SJSA1 (cell line): ENCODE results near the gene HAS3. TPM values are rescaled to one million over a fixed set of nuclear protein-coding genes. Genes with fewer than 3 reads are reported as not detected.
A peak's percentile ranks its signal among the peaks of the same experiment; 100 is the strongest.

Experiments used
- DNase-seq, 2 experiments: peaks; one replicate each; pipeline ENCODE4 v3.0.0-alpha.2; 2015 to 2020; ENCODE audit warnings: low spot score in 2 of 2, low read depth in 1 of 2
- H3K27ac ChIP-seq: fragments of 250-450 bp; sonication (Bioruptor Pico); 2 replicates; pipeline ENCODE4 v1.5.1; 2020; ENCODE audit warnings: mild to moderate bottlenecking, moderate library complexity
- H3K27me3 ChIP-seq: fragments of 250-450 bp; sonication (Bioruptor Pico); replicated peaks from 2 replicates; pipeline ENCODE4 v1.5.1; 2020; ENCODE audit warnings: mild to moderate bottlenecking, moderate library complexity
- H3K36me3 ChIP-seq: fragments of 250-450 bp; sonication (Bioruptor Pico); 2 replicates; pipeline ENCODE4 v1.5.1; 2020; ENCODE audit warnings: mild to moderate bottlenecking
- H3K4me1 ChIP-seq: fragments of 250-450 bp; sonication (Bioruptor Pico); replicated peaks from 2 replicates; pipeline ENCODE4 v1.6.1; 2021; ENCODE audit warnings: mild to moderate bottlenecking
- H3K4me3 ChIP-seq: fragments of 250-450 bp; sonication (Bioruptor Pico); 2 replicates; pipeline ENCODE4 v1.5.1; 2020; ENCODE audit warnings: mild to moderate bottlenecking
- H3K9me3 ChIP-seq: fragments of 250-450 bp; sonication (Bioruptor Pico); replicated peaks from 2 replicates; pipeline ENCODE4 v1.5.1; 2020; ENCODE audit warnings: mild to moderate bottlenecking
- total RNA-seq: library from RNA; depleted of rRNA; stranded (reverse); fragments of >200 nt; shearing (Covaris generic); gene quantifications from 2 replicates; pipeline ENCODE4 v1.2.3, GENCODE V29; 2014

Gene HAS3
- total RNA-seq, 1 experiment from 2014 or later = 0.58 TPM

DNA sequence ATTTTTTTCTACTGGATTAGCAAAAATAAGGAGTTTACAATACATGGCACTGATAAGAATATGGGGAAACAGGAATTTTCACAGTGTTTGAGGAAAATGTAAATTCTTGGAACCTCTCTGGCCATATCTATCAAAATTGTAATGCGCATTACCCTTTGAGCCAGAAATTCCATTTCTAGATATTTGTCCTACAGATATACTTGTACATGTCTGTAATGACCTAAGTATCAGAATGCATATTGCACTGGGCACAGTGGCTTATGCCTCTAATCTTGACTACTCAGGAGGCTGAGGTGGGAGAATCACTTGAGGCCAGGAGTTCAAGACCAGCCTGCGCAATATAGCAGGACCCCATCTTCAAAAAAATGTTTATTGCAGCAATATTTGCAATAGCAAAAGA, 25.8 kb upstream of the HAS3 start:
- Histone ChIP-seq H3K27ac (no peak overlapping the region), H3K27me3 (no peaks in the 10 kb centered on the region), H3K36me3 (no peaks in the 10 kb centered on the region), H3K4me3 (no peak overlapping the region), H3K9me3 (no peaks in the 10 kb centered on the region), H3K4me1 (peaks cover 15% of the 10 kb centered on the region)
- DNase-seq = no peak

DNA sequence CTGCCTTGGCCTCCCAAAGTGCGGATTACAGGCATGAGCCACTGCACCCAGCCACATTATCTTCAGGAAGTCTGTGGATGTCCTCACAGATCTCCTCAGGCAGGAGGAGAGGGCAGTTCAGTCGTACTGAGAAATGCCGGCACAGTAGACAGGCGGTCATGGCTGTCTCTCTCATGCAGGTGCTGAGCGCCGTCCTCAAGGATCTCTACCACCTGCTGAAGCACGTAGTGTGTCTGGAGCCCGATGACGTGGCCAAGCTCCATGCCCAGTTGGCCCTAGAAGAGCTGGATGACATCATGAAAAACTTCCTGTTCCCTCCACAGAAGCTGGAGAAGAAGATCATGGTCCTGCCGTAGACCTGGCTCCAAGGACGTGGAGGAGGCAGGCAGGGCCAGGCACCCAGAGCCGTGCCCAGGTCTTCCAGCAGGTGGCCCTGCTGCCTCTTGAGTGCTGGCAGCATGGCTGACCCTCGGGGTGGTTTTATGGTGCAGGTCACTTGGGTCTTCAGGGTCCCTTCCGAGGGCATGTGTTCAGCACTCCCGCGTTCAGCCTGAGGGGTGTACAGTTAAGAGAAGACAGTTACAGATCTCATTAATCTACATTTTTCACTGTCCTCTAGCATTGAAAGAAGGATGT, 22.0 kb upstream of the HAS3 start:
- Histone ChIP-seq H3K4me3 (no peak overlapping the region), H3K9me3 (no peaks in the 10 kb centered on the region), H3K36me3 (no peaks in the 10 kb centered on the region), H3K27me3 (no peaks in the 10 kb centered on the region), H3K27ac (no peak overlapping the region), H3K4me1 (peaks cover 21% of the 10 kb centered on the region)
- no peak for DNase-seq

DNA sequence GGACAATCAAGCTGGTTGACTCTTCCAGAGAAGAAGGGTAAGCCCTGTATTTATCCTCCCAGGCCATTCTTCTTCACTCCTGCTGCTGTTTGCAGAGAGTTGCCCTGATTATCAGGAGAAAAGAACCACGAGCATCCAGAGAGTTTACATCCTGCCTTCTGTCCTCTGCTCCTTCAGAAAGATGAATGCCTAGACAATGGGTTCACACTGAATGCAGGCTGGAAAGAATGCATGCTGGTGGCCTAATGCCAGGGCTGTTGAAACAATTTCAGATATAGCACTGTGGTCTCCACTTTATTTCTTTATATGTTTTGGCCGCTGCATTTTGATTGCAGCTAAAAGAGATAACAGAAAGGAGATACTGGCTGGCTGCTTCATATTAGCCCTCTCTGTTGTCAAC, 21.2 kb upstream of the HAS3 start:
- Histone ChIP-seq H3K27me3 (no peaks in the 10 kb centered on the region), H3K4me1 (peaks cover 22% of the 10 kb centered on the region), H3K9me3 (no peaks in the 10 kb centered on the region), H3K36me3 (no peaks in the 10 kb centered on the region), H3K4me3 (no peak overlapping the region), H3K27ac (peak overlapping the region; percentile 21)
- DNase-seq = peak in 1 of 2 experiments; percentile 37

DNA sequence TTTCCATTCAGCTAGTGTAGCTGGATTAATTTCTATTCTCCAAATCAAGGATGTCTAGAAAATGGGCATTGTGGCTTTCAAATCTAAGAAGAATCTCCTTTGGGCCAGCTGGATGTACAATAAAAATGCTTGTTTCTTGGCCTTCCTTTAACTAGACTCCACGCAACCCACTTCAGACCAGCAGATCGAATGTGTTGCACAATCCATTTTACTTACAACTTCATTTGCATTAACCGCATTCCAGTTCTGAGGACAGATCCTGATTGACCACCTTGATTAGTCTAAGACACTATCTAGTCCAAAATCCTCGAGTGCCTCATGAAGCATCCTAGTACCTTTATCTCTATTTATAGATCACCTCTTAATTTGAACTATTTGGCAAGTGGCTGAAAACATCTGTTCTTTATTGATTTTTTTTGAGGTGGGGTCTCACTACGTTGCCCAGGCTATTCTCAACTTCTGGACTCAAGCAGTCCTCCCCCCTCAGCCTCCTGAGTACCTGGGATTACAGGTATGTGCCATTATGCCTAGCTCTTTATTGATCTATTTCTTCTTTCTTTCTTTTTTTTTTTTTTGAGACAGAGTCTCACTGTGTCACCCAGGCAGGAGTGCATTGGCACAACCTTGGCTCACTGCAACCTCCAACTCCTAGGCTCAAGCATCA, 20.3 kb upstream of the HAS3 start:
- Histone ChIP-seq H3K4me1 (peaks cover 30% of the 10 kb centered on the region), H3K27me3 (no peaks in the 10 kb centered on the region), H3K36me3 (no peaks in the 10 kb centered on the region), H3K4me3 (no peak overlapping the region), H3K27ac (no peak overlapping the region), H3K9me3 (no peaks in the 10 kb centered on the region)
- DNase-seq = no peak

DNA sequence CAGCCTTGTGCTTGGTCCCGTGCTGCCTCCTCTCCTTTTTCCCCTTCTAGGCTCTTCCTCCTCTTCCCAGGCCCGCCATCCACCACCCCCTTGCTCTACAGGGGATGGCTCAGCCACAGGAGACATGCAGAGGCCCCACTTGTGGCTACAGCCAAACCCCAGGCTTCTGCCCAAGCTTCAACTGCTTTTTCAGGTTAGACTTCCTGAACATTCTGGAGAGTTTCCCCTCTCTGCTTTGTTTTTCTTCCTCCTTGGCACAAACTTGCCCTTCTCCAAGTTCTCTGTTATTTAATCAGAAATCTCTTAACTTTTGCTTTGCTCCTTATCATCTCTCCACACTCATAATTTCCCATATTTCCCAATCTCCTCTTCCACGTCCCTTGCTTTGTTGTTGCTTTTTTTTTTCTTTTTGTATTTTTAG, 18.3 kb upstream of the HAS3 start:
- no peak for DNase-seq

DNA sequence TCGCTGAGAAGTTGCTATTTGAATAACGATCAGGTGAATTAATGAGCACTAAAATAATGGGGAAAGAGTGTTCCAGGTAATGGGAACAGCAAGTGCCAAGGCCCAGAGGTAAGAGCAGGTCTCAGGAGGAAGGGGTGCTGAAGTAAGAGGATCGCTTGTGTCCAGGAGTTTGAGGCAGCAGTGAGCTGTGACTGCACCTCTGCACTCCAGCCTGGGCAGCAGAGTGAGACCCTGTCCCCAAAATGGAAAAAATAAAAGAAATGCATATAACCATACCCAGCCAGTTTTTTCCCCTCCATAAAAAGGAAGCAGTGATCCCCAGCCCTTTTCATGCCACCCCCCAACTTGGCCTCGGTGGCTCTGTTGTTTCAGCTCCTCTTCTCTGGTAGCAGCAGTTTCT, 16.8 kb upstream of the HAS3 start:
- H3K9me3 ChIP-seq = no peaks in the 10 kb centered on the region
- DNase-seq = no peak
- peaks cover 28% of the 10 kb centered on the region for H3K4me1 ChIP-seq
- no peak overlapping the region for H3K4me3 ChIP-seq
- no peak overlapping the region for H3K27ac ChIP-seq
- no peaks in the 10 kb centered on the region for H3K27me3 ChIP-seq
- no peaks in the 10 kb centered on the region for H3K36me3 ChIP-seq

More for the DNA sequence above, 18.3 kb upstream of the HAS3 start:
- Histone ChIP-seq H3K4me1 (peaks cover 34% of the 10 kb centered on the region), H3K4me3 (no peak overlapping the region), H3K27ac (no peak overlapping the region), H3K27me3 (no peaks in the 10 kb centered on the region), H3K36me3 (no peaks in the 10 kb centered on the region), H3K9me3 (no peaks in the 10 kb centered on the region)

DNA sequence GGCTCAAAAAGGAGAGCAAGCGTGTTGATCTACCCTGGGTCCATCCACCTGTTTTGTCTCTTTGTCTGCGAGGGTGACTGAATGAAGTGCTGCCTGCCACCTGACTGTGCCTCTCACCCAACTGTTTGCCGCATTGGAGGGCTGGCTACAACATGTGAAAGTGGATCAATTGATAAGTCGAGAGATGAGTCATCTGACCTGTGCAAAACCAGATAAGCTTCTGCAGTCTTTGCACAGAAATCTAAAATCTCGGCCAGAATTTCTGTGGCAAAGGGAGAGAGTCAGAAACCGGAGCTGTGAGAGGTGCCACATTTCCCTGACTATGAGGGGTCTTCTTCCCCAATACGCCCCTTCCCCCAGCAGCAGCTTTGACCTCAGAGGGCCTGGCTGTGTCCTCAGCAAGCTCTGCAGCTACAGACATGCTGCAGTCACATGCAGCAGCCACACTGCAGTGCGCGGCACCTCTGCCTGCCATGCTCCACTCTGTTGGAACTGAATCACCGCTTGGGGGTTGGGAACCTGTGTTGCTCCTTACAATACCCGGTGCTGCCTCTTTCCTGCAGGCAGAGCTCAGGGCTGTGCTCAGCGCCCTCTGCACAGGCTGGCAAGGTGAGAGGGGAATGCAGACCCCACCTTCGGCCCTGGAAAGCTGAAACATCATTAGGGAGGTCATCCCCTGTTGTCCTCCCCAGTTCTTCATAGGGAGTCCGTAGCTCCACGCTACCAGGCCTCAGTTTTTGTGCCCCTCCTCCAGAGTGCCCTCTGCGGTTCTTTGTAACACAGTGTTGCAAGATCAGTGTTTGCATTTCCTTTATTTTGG, 16.2 kb upstream of the HAS3 start:
- no peaks in the 10 kb centered on the region for H3K9me3 ChIP-seq

DNA sequence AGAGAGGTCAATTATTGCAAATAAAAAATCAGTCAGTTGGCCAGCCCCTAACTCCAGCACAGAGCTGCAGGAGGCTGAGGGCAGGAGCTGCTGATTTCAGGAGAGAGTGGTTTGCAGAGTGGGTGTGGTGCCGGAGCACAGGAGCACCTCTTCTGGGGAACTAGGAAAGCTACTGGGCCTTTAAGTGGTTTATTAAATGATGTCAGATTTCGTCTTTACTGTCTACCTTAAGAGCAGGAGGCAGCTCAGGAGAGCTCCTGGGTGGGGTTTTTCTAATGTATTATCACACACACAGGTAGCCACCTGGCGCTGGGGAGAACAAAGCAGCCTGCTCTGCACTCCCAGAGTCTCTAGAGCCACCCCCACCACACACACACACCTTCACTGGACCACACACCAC, 11.5 kb upstream of the HAS3 start:
- no peak overlapping the region for H3K4me3 ChIP-seq
- peaks cover 13% of the 10 kb centered on the region for H3K4me1 ChIP-seq
- no peaks in the 10 kb centered on the region for H3K36me3 ChIP-seq
- DNase-seq = no peak
- H3K27me3 ChIP-seq = no peaks in the 10 kb centered on the region
- no peaks in the 10 kb centered on the region for H3K9me3 ChIP-seq
- H3K27ac ChIP-seq = no peak overlapping the region

More for the DNA sequence above, 16.2 kb upstream of the HAS3 start:
- DNase-seq = no peak
- H3K27ac ChIP-seq = no peak overlapping the region
- H3K4me1 ChIP-seq = peaks cover 22% of the 10 kb centered on the region
- no peaks in the 10 kb centered on the region for H3K36me3 ChIP-seq
- no peak overlapping the region for H3K4me3 ChIP-seq
- H3K27me3 ChIP-seq = no peaks in the 10 kb centered on the region

DNA sequence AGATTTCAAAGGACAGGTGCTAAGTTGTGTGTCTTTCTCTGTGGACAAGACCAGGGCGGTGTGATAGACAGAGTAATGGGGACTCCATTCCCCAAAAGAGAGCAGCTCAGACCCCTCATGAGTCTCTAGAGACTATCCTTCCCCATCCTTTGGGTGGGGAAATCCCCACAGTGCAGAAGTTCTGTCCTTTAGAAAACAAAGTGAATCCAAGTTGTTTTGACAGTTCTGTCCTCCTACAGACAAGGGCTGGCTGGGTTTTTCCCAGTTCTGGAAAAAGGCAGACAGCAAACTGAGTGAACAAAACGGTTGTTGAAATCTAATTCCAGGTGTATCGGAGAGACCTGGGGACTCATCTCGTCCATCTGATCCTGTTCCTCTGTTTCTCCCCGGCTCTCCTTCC, 11.0 kb upstream of the HAS3 start:
- Histone ChIP-seq H3K36me3 (no peaks in the 10 kb centered on the region), H3K27me3 (no peaks in the 10 kb centered on the region), H3K4me1 (peaks cover 10% of the 10 kb centered on the region), H3K9me3 (no peaks in the 10 kb centered on the region), H3K4me3 (no peak overlapping the region), H3K27ac (no peak overlapping the region)
- no peak for DNase-seq

DNA sequence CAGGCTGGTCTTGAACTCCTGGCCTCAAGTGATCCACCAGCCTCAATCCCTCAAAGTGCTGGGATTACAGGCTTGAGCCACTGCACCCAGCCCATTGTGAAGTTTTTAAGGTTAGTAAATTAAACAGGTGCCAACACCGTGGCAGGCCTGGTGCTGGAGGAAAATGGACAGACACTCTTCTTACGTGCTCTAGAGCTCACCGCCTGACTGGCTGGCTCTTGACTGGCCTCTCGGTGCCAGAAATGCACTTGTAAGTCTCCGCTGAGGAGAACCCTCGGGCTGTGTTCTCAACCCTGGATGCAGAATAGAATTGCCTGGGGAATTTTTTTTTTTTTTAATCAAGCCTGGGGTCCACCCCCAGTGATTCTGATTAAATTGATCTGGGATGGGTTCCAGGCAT, 10.3 kb upstream of the HAS3 start:
- H3K27me3 ChIP-seq = no peaks in the 10 kb centered on the region
- H3K4me3 ChIP-seq = no peak overlapping the region
- H3K9me3 ChIP-seq = no peaks in the 10 kb centered on the region
- no peak for DNase-seq
- no peaks in the 10 kb centered on the region for H3K36me3 ChIP-seq
- H3K4me1 ChIP-seq = peaks cover 3% of the 10 kb centered on the region; the same call in 1 of the 2 replicates
- H3K27ac ChIP-seq = no peak overlapping the region

DNA sequence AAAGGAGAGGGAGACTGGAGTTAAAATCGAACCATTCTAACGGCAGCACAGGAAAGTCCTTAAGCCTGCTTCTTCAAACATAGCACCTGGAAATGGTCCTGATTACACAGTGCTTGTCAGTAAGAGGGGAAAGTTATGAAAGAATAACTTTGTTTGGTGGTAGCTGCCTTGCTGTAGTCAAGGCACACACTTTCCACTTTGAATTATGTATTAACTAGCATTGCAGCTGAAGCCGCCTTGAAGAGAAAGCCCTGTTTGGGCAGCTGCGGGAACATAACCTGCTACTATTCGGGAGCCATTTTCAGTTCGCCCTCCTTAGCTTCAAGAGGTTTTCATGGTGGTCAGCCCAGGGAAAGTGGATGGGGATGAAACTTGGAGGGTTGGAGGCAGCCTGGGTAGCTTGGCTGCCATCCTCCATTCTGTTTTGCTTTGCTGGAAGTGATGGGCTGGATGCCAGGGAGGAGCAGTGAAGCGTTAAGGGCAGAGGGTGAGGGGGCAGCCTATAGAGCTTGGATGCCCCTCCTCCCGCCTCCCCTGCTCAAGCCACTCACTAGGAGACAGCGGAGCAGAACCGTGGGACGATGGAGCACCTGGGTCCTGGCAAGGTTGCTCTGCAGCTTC, 5.3 kb upstream of the HAS3 start:
- Histone ChIP-seq H3K4me1 (no peaks in the 10 kb centered on the region), H3K4me3 (no peak overlapping the region), H3K36me3 (no peaks in the 10 kb centered on the region), H3K9me3 (no peaks in the 10 kb centered on the region), H3K27ac (no peak overlapping the region), H3K27me3 (no peaks in the 10 kb centered on the region)
- no peak for DNase-seq

DNA sequence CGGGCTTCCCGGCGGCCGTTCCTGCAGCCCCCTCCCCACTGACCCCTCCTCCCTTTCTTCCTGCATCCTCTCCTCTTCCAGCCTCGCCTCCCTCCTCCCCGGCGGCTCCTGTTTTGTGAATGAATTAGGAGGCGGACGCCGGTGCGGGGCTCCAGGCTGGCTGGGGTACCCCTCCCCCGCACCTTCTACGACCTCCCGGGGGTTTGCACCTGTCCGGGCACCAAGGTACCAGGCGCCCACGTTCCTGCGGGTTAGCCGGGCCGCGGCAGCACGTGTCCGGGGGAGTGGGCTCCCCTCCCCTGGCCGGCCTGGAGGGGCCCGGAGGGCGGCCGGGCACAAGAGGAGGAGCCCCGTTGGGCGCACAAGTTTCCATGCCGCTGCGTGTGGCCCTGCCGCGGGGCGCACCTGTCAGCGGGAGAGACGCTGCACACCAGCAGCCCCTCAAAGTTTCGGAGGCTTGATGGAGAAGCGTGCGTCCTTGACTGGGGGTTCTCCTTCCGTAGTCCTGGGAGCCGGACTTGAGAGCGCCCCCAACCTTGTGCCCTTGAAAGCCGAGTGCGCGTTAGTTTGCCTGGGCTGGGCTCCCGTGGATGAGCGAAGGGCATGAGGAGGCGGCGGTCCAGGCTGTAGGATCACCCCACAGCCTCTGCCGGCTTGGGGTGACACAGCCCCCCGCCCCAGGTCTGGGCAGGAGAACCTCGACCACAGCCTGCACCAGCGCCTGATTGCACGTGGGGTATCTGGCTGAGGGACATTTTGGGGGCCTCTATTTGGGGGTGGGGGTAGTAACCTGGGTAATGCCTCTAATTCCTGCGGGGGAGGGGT, 1.2 kb downstream of the HAS3 start:
- Histone ChIP-seq H3K27ac (no peak overlapping the region), H3K9me3 (no peaks in the 10 kb centered on the region), H3K4me3 (peak overlapping the region; percentile 57), H3K36me3 (peaks cover 11% of the 10 kb centered on the region; the same call in 1 of the 2 replicates), H3K27me3 (no peaks in the 10 kb centered on the region), H3K4me1 (peaks cover 13% of the 10 kb centered on the region)
- no peak for DNase-seq

DNA sequence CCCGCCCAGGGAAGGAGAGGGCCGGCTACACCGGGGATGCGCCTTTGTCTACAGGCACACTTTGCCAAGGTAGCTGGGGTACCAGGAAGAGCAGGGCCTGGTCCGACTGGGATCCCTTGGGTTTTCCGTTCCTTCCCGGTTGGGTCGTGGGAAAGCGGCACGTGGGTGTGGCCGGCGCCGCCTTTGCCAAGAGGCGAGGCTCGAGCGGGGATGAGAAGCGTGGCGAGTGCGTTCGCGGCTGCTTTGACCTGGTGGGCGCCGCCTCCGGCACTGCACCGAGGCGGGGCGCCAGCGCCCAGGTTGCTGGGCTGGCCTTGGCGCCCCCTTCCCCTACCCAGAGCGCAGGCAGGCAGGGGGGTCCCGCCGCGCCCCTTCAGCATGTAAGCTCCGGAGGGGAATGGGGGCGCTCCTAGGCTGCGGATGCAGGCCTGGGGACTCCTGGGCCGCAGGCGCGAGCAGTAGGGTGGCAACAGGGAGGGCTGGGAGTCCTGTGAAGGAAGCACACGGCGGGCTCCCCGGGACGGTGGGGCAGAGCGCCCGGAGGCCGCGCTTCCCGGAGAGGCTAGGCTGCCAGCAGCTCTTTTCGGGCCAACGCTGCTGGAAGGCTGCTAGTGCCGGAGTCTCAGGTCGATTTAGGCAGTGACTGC, 2.0 kb downstream of the HAS3 start:
- DNase-seq = no peak
- H3K36me3 ChIP-seq = peaks cover 17% of the 10 kb centered on the region
- H3K27ac ChIP-seq = no peak overlapping the region
- H3K9me3 ChIP-seq = no peaks in the 10 kb centered on the region
- H3K27me3 ChIP-seq = no peaks in the 10 kb centered on the region
- H3K4me3 ChIP-seq = no peak overlapping the region
- peaks cover 13% of the 10 kb centered on the region for H3K4me1 ChIP-seq
